Loucy (cell line): ENCODE data around the gene HDAC10.

Source experiments
- EZH2phosphoT487 ChIP-seq: fragments of 200-600 bp; IDR thresholded peaks from 2 replicates; pipeline ENCODE4 v1.6.1; 2018; ENCODE audit warnings: antibody characterized with exemption, mild to moderate bottlenecking, moderate library complexity, borderline replicate concordance
- TF ChIP-seq, protein P1 (sequence below): fragments of 200-600 bp; sonication (generic); conservative IDR thresholded peaks from 2 replicates; pipeline ENCODE4 v1.5.1; 2014; ENCODE audit warnings: mild to moderate bottlenecking, antibody characterized with exemption, low read length

DNA sequence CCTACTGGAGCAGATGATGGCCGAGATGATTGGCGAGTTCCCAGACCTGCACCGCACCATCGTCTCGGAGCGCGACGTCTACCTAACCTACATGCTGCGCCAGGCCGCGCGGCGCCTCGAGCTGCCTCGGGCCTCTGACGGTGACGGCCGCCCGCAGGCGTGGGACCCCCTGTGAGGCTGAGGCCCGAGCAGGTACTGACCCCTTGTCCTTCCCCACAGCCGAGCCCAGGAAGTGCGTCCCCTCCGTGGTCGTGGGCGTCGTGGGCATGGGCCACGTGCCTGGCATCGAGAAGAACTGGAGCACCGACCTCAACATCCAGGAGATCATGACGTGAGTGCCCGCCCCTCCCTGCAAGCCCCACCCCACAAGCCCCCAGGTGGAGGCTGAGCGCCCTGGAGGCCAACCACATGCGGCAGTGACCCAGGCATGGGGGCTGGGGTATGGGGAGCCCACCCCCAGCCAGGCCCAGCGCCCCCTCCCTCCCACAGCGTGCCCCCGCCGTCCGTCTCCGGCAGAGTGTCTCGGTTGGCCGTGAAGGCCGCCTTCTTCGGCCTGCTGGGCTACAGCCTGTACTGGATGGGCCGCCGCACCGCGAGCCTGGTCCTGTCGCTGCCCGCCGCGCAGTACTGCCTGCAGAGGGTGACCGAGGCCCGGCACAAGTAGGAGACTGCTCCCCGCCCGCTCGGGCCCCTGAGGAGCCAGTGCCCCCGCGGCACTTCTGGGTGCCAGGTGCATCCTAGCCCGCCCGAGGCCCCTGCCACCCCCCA, 53.0 kb downstream of the HDAC10 start:
- TF ChIP-seq, protein P1, sequence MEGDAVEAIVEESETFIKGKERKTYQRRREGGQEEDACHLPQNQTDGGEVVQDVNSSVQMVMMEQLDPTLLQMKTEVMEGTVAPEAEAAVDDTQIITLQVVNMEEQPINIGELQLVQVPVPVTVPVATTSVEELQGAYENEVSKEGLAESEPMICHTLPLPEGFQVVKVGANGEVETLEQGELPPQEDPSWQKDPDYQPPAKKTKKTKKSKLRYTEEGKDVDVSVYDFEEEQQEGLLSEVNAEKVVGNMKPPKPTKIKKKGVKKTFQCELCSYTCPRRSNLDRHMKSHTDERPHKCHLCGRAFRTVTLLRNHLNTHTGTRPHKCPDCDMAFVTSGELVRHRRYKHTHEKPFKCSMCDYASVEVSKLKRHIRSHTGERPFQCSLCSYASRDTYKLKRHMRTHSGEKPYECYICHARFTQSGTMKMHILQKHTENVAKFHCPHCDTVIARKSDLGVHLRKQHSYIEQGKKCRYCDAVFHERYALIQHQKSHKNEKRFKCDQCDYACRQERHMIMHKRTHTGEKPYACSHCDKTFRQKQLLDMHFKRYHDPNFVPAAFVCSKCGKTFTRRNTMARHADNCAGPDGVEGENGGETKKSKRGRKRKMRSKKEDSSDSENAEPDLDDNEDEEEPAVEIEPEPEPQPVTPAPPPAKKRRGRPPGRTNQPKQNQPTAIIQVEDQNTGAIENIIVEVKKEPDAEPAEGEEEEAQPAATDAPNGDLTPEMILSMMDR = no peak
- no peak for TF ChIP-seq EZH2phosphoT487
